ENCODE measurements around the gene ANKS1A. TPM values are rescaled to one million over a fixed set of nuclear protein-coding genes. Genes with fewer than 3 reads are reported as not detected.

The ANKS1A gene
- total RNA-seq, 2 donors from 2014 or later = 8.6 to 9.3 TPM

DNA sequence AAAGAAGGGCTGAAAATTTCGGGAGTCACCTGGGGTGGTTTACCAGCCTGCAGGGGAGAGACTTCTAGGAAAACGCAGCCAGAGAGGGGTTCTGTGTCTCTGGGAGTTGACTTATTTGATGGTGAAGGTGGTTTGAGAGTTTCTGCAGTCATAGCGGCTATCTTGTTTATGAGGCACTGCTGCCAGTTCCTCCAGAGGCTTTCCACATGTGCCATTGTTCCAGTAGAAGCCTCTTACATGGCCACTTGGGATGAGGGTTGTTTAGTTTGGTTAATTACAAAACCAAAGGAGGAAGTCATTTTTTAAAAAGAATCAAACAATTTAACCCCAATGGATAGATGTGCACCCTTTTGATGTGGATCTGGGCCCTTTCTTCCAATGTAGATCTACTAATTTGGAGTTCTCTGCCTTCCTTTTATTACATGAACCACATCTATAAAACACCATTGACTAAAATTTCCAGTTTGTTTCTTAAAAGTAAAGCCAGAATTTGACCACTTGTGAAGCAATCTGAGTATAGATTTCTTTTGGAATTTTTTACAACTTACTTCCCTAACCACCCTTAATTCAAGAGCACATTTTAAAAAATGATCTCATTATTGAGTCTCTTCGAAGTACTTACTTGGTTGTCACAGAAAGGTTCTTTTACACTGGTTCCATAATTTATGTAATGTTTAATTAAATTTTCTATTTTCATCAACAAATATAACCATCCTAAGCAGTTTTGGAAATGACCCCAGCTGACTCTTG is 154.5 kb downstream of the ANKS1A start:
- ATAC-seq = no peak
- Mint-ChIP-seq H3K27ac (peak overlapping the region in 1 of 2 donors; percentile 20), H3K9me3 (no peaks in the 10 kb centered on the region), H3K36me3 (no peaks in the 10 kb centered on the region)
- DNase-seq (ENCODE audit: low spot score in 2 of 2) = no peak

GRCh38 chr6:35044145-35044745 is 155.2 kb downstream of the ANKS1A start:
- no peaks in the 10 kb centered on the region for H3K9me3 Mint-ChIP-seq
- no peaks in the 10 kb centered on the region for H3K36me3 Mint-ChIP-seq
- DNase-seq (ENCODE audit: low spot score in 2 of 2) (no peak), ATAC-seq (no peak)
- peak overlapping the region in 1 of 2 donors; percentile 20 for H3K27ac Mint-ChIP-seq

DNA sequence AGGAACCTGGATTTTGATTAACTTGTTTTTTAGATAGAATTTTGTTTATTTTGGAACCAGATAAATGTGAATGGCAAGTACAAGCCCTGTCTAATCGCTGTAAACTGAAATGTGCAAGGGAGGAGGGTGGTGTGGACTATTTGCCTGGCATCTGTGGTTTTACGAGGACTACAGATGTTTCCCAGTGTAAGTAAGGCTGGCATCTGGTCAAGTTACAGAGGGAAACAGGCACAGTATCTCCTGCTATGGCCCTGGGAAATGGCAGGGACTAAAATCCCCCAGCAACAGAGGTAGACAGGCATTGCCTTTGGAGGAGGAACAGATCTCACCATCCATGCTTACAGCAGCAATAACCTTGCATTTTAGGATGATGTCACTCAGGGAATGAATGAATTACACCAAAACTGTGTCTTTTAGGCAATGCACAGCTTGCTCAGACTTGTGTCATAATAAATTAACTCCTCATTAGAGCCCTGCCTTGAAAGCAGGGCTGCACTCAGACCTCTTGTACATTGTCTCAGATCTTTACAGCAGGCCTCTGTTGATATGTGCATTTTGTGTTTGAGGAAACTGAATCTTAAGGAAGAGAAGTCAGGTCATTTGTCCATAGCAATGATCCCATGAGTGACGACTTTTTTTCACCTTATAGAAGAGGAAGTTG is 155.8 kb downstream of the ANKS1A start:
- DNase-seq (ENCODE audit: low spot score in 2 of 2) (no peak), ATAC-seq (no peak)
- Mint-ChIP-seq H3K27ac (peak overlapping the region in 1 of 2 donors; percentile 29), H3K36me3 (no peaks in the 10 kb centered on the region), H3K9me3 (no peaks in the 10 kb centered on the region)

- DNase-seq (ENCODE audit: low spot score in 2 of 2) (no peak), ATAC-seq (no peak)
- Mint-ChIP-seq H3K9me3 (no peaks in the 10 kb centered on the region), H3K36me3 (no peaks in the 10 kb centered on the region), H3K27ac (no peak overlapping the region)
Observed at GRCh38 chr6:35046103-35046502, 157.0 kb downstream of the ANKS1A start.

- no peaks in the 10 kb centered on the region for H3K36me3 Mint-ChIP-seq
- ATAC-seq = no peak
- no peaks in the 10 kb centered on the region for H3K9me3 Mint-ChIP-seq
- no peak for DNase-seq (ENCODE audit: low spot score in 2 of 2)
- H3K27ac Mint-ChIP-seq = no peak overlapping the region
Observed at GRCh38 chr6:35046862-35047261, 157.8 kb downstream of the ANKS1A start.

DNA sequence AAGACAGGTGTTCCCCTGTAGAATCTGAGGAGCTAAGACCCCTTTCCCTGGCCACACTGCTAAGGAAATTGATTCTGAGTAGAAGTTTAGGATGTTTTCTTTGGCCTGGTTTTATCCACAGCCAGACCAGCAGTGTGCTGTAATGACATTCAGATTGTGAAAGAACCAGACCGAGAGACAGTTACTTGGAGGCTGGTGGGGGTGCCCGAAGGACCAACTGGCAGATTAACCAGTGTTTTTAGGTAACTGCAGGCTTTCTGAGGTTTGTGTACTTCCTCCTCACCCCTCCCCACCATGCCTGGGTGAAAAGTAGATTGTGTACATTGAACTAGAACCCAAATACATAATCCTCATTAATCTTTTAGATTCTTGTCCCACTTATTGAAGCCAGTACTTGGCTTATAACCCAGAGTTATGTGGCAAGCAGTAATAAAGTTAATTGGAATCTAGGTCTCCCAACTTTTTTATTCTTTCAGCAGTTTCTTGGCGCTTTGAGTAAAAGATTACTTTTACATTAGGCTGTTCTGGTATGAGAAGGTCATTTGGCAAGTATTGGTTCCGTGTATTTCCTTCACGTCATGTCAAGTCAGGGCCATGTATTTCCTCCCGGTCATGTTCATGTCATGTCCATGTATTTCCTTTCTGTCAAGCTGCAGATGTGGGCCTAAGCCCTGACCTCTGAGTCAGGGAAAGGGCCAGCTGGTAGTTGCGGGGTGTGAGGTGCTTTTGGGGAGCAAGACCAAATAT is 158.4 kb downstream of the ANKS1A start:
- ATAC-seq = no peak
- no peaks in the 10 kb centered on the region for H3K36me3 Mint-ChIP-seq
- H3K9me3 Mint-ChIP-seq = no peaks in the 10 kb centered on the region
- H3K27ac Mint-ChIP-seq = no peak overlapping the region
- DNase-seq (ENCODE audit: low spot score in 2 of 2) = no peak

- H3K36me3 Mint-ChIP-seq = no peaks in the 10 kb centered on the region
- H3K27ac Mint-ChIP-seq = no peak overlapping the region
- DNase-seq (ENCODE audit: low spot score in 2 of 2) (no peak), ATAC-seq (no peak)
- no peaks in the 10 kb centered on the region for H3K9me3 Mint-ChIP-seq
Observed at GRCh38 chr6:35048031-35048613, 159.1 kb downstream of the ANKS1A start.

GRCh38 chr6:35048631-35049083 is 159.6 kb downstream of the ANKS1A start:
- no peaks in the 10 kb centered on the region for H3K36me3 Mint-ChIP-seq
- ATAC-seq = peak; percentile 70 to 74
- H3K9me3 Mint-ChIP-seq = no peaks in the 10 kb centered on the region
- no peak overlapping the region for H3K27ac Mint-ChIP-seq
- peak in 1 of 2 donors; percentile 6 for DNase-seq (ENCODE audit: low spot score in 2 of 2)

GRCh38 chr6:35049156-35049735 is 160.2 kb downstream of the ANKS1A start:
- ATAC-seq = no peak
- Mint-ChIP-seq H3K9me3 (no peaks in the 10 kb centered on the region), H3K36me3 (no peaks in the 10 kb centered on the region), H3K27ac (no peak overlapping the region)
- no peak for DNase-seq (ENCODE audit: low spot score in 2 of 2)

GRCh38 chr6:35049900-35050756 is 161.1 kb downstream of the ANKS1A start:
- ATAC-seq (no peak), DNase-seq (ENCODE audit: low spot score in 2 of 2) (no peak)
- Mint-ChIP-seq H3K27ac (no peak overlapping the region), H3K36me3 (no peaks in the 10 kb centered on the region), H3K9me3 (no peaks in the 10 kb centered on the region)

- ATAC-seq (no peak), DNase-seq (ENCODE audit: low spot score in 2 of 2) (no peak)
- H3K27ac Mint-ChIP-seq = peak overlapping the region in 1 of 2 donors; percentile 22
- no peaks in the 10 kb centered on the region for H3K9me3 Mint-ChIP-seq
- no peaks in the 10 kb centered on the region for H3K36me3 Mint-ChIP-seq
Observed at GRCh38 chr6:35050757-35051330, 161.8 kb downstream of the ANKS1A start.

GRCh38 chr6:35051396-35051795 is 162.3 kb downstream of the ANKS1A start:
- Mint-ChIP-seq H3K27ac (no peak overlapping the region), H3K36me3 (no peaks in the 10 kb centered on the region), H3K9me3 (no peaks in the 10 kb centered on the region)
- ATAC-seq (no peak), DNase-seq (ENCODE audit: low spot score in 2 of 2) (no peak)

DNA sequence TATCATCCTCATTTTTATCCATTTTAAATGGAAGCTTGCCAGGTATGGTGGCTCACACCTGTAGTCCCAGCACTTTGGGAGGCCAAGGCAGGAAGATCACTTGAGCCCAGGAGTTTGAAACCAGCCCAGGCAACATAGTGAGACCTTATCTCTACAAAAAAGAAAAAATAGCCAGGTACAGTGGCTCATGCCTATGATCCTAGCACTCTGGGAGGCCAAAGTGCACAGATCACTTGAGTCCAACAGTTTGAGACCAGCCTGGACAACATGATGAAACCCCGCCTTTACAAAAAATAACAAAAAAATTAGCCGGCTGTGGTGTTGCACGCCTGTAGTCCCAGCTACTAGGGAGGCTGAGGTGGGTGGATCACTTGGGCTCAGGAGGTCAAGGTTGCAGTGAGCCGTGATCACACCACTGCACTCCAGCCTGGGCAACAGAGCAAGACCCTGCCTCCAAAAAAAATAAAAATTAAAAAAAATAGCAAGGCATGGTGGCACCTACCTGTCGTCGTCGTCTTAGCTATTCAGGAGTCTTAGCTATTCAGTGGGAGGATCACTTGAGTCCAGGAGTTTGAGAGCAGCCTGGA is 163.0 kb downstream of the ANKS1A start:
- no peak overlapping the region for H3K27ac Mint-ChIP-seq
- DNase-seq (ENCODE audit: low spot score in 2 of 2) (no peak), ATAC-seq (no peak)
- no peaks in the 10 kb centered on the region for H3K36me3 Mint-ChIP-seq
- H3K9me3 Mint-ChIP-seq = no peaks in the 10 kb centered on the region

- Mint-ChIP-seq H3K36me3 (no peaks in the 10 kb centered on the region), H3K9me3 (no peaks in the 10 kb centered on the region), H3K27ac (no peak overlapping the region)
- no peak for DNase-seq (ENCODE audit: low spot score in 2 of 2)
- ATAC-seq = no peak
Observed at GRCh38 chr6:35052694-35053565, 163.9 kb downstream of the ANKS1A start.
